Neural cell (in vitro differentiated cells): ENCODE data around the gene KCNT1. TPM values are rescaled to one million over a fixed set of nuclear protein-coding genes. Genes with fewer than 3 reads are reported as not detected.

Experiments used
- H2AFZ ChIP-seq: fragments of 200-600, 300-800 bp; sonication (generic), shearing (Covaris generic); 2 replicates; pipeline ENCODE4 v1.6.0; 2014; ENCODE audit warnings: low read depth, mild to moderate bottlenecking, antibody characterized with exemption, low read length, moderate library complexity
- H3F3A ChIP-seq: fragments of 200-600 bp; shearing (Covaris generic); 2 replicates; pipeline ENCODE4 v1.6.1; 2016; ENCODE audit warnings: mild to moderate bottlenecking, moderate library complexity, mixed read lengths, antibody characterized with exemption, low read length; ENCODE audit not compliant: insufficient read depth, poor library complexity, severe bottlenecking
- H3K27ac ChIP-seq: fragments of 200-600, 300-800 bp; sonication (generic), shearing (Covaris generic); 2 replicates; pipeline ENCODE4 v1.5.1; 2014; ENCODE audit warnings: mild to moderate bottlenecking, low read length, moderate library complexity
- H3K27me3 ChIP-seq: fragments of 300-800, 200-600 bp; sonication (generic), shearing (Covaris generic); 2 replicates; pipeline ENCODE4 v1.6.0; 2014; ENCODE audit warnings: mild to moderate bottlenecking, low read depth, low read length, moderate library complexity; ENCODE audit not compliant: insufficient read depth
- H3K36me3 ChIP-seq: fragments of 300-800, 200-600 bp; sonication (generic), shearing (Covaris generic); 2 replicates; pipeline ENCODE4 v1.5.1; 2014; ENCODE audit warnings: mild to moderate bottlenecking, antibody characterized with exemption, low read length, moderate library complexity; ENCODE audit not compliant: insufficient read depth
- H3K4me2 ChIP-seq: fragments of 300-800, 200-600 bp; sonication (generic), shearing (Covaris generic); 2 replicates; pipeline ENCODE4 v1.6.0; 2014; ENCODE audit warnings: mild to moderate bottlenecking, low read length
- H3K4me3 ChIP-seq: fragments of 300-800, 200-600 bp; sonication (generic), shearing (Covaris generic); 2 replicates; pipeline ENCODE4 v1.5.1; 2014; ENCODE audit warnings: mild to moderate bottlenecking, low read length, moderate library complexity
- H3K79me2 ChIP-seq: fragments of 200-600 bp; shearing (Covaris generic); replicated peaks from 2 replicates; pipeline ENCODE4 v1.6.0; 2014; ENCODE audit warnings: mild to moderate bottlenecking, low read length, moderate library complexity; ENCODE audit not compliant: insufficient read depth
- H3K9ac ChIP-seq: fragments of 300-800, 200-600 bp; sonication (generic), shearing (Covaris generic); 2 replicates; pipeline ENCODE4 v1.6.1; 2016; ENCODE audit warnings: mild to moderate bottlenecking, low read length, mixed read lengths
- H3K9me2 ChIP-seq: fragments of 200-600 bp; shearing (Covaris generic); 2 replicates; pipeline ENCODE4 v1.6.1; 2016; ENCODE audit warnings: mild to moderate bottlenecking, low read length, mixed read lengths; ENCODE audit not compliant: insufficient read depth
- H3K9me3 ChIP-seq: fragments of 200-600, 300-800 bp; sonication (generic), shearing (Covaris generic); 2 replicates; pipeline ENCODE4 v1.6.1; 2016; ENCODE audit warnings: mild to moderate bottlenecking, mixed run types, low read length, moderate library complexity, mixed read lengths
- H4K20me1 ChIP-seq: fragments of 200-600 bp; shearing (Covaris generic); 2 replicates; pipeline ENCODE4 v1.6.1; 2016; ENCODE audit warnings: mild to moderate bottlenecking, mixed run types; ENCODE audit not compliant: insufficient read depth
- EP300 ChIP-seq: fragments of 450-650 bp; conservative IDR thresholded peaks from 2 replicates; pipeline ENCODE4 v1.6.1; 2014; ENCODE audit warnings: antibody characterized with exemption, mild to moderate bottlenecking, moderate library complexity; ENCODE audit not compliant: poor library complexity, severe bottlenecking
- EZH2 ChIP-seq: fragments of 200-600, 300-800 bp; shearing (Covaris generic), sonication (generic); IDR thresholded peaks from 2 replicates; pipeline ENCODE4 v1.6.1; 2014; ENCODE audit warnings: antibody characterized with exemption, low read length, borderline replicate concordance, mild to moderate bottlenecking; ENCODE audit not compliant: insufficient read depth, poor library complexity, severe bottlenecking
- MXI1 ChIP-seq: fragments of 450-650 bp; conservative IDR thresholded peaks from 2 replicates; pipeline ENCODE4 v1.6.1; 2014; ENCODE audit warnings: antibody characterized with exemption, mild to moderate bottlenecking; ENCODE audit not compliant: poor library complexity, severe bottlenecking
- POLR2AphosphoS5 ChIP-seq: IDR thresholded peaks from 2 replicates; pipeline ENCODE4 v1.6.1; 2012
- RAD21 ChIP-seq: fragments of 450-650 bp; conservative IDR thresholded peaks from 2 replicates; pipeline ENCODE4 v1.6.1; 2014; ENCODE audit warnings: antibody characterized with exemption, mild to moderate bottlenecking, moderate library complexity
- SMC3 ChIP-seq: fragments of 450-650 bp; conservative IDR thresholded peaks from 2 replicates; pipeline ENCODE4 v1.6.1; 2014; ENCODE audit warnings: antibody characterized with exemption, mild to moderate bottlenecking, moderate library complexity; ENCODE audit not compliant: poor library complexity
- TAF1 ChIP-seq: IDR thresholded peaks from 2 replicates; pipeline ENCODE4 v1.6.1; 2012; ENCODE audit warnings: low read depth
- polyA plus RNA-seq: library from polyadenylated mRNA; depleted of rRNA; stranded (reverse); fragments of >200 nt; gene quantifications from 2 replicates; pipeline ENCODE4 v1.2.3, GENCODE V29; 2014
- TF ChIP-seq, protein P1 (sequence below): fragments of 450-650 bp; IDR thresholded peaks from 2 replicates; pipeline ENCODE4 v1.5.1; 2014; ENCODE audit warnings: antibody characterized with exemption, mild to moderate bottlenecking, moderate library complexity; ENCODE audit not compliant: poor library complexity, severe bottlenecking
- TF ChIP-seq, protein P2 (sequence below): IDR thresholded peaks from 2 replicates; pipeline ENCODE4 v1.6.1; 2012; ENCODE audit warnings: borderline replicate concordance

Gene KCNT1
- polyA plus RNA-seq, 1 donor from 2014 or later = 0.67 TPM

DNA sequence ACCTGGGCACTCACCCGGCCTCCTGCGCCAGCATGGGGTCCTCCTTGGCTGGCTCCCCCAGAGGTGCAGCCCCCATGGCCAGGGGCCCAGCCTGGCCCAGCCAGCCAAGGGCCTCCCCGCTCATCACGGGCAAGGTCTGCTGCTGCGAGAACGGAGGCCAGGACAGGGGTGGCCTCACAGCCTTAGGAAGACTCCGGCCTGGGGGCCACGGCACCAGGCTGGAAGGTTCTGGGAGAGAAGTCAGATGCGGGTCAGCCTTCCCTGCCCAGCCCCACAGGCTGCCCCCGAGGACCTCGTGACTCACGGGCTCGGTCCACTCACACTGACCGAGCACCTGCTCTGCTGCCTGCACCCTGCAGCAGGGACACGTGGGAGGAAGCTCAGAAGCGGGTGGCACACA is 6.9 kb upstream of the KCNT1 start:
- Histone ChIP-seq H3K9ac (no peak overlapping the region), H3K4me2 (no peak overlapping the region), H3K4me3 (no peak overlapping the region), H3K79me2 (no peaks in the 10 kb centered on the region), H3K27me3 (no peaks in the 10 kb centered on the region), H2AFZ (no peak overlapping the region), H3F3A (no peaks in the 10 kb centered on the region), H3K9me2 (no peaks in the 10 kb centered on the region), H3K27ac (no peak overlapping the region), H3K9me3 (no peaks in the 10 kb centered on the region), H4K20me1 (no peaks in the 10 kb centered on the region), H3K36me3 (no peaks in the 10 kb centered on the region)
- TF ChIP-seq RAD21 = no peak

DNA sequence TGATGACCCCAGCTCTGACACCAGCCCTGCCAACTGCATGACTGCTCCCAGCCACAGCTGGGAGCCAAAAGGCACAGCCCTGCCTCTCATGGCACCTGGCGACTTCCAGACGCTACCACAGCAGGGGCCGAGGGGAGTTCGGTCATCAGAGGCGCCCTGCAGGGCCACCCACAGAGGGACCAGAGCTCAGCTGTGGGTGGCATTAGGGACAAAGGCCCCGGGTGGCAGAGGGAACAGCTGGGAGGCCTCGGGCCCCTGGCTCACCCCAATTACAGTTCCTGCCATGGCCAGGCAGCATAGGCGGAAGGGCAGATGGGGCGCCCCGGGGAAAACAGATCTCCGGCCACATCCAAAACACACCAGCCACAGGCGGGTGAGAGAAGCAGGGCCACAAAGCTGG is 6.3 kb upstream of the KCNT1 start:
- Histone ChIP-seq H3K9ac (no peak overlapping the region), H3K4me2 (no peak overlapping the region), H3K36me3 (no peaks in the 10 kb centered on the region), H3K9me2 (no peaks in the 10 kb centered on the region), H3K27ac (no peak overlapping the region), H3K4me3 (no peak overlapping the region), H4K20me1 (no peaks in the 10 kb centered on the region), H3K79me2 (no peaks in the 10 kb centered on the region), H2AFZ (no peak overlapping the region), H3K27me3 (no peaks in the 10 kb centered on the region), H3K9me3 (no peaks in the 10 kb centered on the region), H3F3A (no peaks in the 10 kb centered on the region)
- TF ChIP-seq POLR2AphosphoS5 = no peak
- TF ChIP-seq EP300 = no peak
- TF ChIP-seq SMC3 = no peak
- no peak for TF ChIP-seq TAF1
- TF ChIP-seq, protein P1, sequence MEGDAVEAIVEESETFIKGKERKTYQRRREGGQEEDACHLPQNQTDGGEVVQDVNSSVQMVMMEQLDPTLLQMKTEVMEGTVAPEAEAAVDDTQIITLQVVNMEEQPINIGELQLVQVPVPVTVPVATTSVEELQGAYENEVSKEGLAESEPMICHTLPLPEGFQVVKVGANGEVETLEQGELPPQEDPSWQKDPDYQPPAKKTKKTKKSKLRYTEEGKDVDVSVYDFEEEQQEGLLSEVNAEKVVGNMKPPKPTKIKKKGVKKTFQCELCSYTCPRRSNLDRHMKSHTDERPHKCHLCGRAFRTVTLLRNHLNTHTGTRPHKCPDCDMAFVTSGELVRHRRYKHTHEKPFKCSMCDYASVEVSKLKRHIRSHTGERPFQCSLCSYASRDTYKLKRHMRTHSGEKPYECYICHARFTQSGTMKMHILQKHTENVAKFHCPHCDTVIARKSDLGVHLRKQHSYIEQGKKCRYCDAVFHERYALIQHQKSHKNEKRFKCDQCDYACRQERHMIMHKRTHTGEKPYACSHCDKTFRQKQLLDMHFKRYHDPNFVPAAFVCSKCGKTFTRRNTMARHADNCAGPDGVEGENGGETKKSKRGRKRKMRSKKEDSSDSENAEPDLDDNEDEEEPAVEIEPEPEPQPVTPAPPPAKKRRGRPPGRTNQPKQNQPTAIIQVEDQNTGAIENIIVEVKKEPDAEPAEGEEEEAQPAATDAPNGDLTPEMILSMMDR = no peak
- no peak for TF ChIP-seq RAD21
- no peak for TF ChIP-seq MXI1
- TF ChIP-seq, protein P2, sequence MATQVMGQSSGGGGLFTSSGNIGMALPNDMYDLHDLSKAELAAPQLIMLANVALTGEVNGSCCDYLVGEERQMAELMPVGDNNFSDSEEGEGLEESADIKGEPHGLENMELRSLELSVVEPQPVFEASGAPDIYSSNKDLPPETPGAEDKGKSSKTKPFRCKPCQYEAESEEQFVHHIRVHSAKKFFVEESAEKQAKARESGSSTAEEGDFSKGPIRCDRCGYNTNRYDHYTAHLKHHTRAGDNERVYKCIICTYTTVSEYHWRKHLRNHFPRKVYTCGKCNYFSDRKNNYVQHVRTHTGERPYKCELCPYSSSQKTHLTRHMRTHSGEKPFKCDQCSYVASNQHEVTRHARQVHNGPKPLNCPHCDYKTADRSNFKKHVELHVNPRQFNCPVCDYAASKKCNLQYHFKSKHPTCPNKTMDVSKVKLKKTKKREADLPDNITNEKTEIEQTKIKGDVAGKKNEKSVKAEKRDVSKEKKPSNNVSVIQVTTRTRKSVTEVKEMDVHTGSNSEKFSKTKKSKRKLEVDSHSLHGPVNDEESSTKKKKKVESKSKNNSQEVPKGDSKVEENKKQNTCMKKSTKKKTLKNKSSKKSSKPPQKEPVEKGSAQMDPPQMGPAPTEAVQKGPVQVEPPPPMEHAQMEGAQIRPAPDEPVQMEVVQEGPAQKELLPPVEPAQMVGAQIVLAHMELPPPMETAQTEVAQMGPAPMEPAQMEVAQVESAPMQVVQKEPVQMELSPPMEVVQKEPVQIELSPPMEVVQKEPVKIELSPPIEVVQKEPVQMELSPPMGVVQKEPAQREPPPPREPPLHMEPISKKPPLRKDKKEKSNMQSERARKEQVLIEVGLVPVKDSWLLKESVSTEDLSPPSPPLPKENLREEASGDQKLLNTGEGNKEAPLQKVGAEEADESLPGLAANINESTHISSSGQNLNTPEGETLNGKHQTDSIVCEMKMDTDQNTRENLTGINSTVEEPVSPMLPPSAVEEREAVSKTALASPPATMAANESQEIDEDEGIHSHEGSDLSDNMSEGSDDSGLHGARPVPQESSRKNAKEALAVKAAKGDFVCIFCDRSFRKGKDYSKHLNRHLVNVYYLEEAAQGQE = no peak
- no peak for TF ChIP-seq EZH2

DNA sequence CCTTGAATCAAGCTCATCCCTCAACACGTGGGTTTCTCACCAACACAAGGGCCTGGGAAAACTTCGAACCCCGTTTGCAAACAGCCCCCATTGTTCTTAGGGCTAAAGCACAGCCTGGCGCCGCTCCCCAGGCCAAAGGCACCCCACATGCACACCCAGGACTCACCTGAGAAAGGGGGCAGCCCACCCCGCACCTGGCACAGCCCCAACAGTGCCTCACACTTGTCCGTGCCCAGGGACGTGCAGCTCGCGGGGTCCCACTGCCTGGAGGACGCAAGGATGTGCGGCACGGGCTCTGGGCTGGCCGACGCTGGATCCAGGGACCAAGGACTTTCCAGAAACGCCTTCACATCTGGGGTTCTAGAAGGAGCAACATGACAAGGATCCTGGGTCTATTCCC is 5.5 kb upstream of the KCNT1 start:
- Histone ChIP-seq H4K20me1 (no peaks in the 10 kb centered on the region), H3K4me3 (no peak overlapping the region), H3K27ac (no peak overlapping the region), H2AFZ (no peak overlapping the region), H3K27me3 (no peaks in the 10 kb centered on the region), H3K9ac (no peak overlapping the region), H3K36me3 (no peaks in the 10 kb centered on the region), H3K9me3 (no peaks in the 10 kb centered on the region), H3K9me2 (no peaks in the 10 kb centered on the region), H3K79me2 (no peaks in the 10 kb centered on the region), H3F3A (no peaks in the 10 kb centered on the region), H3K4me2 (no peak overlapping the region)
- TF ChIP-seq MXI1 = no peak
- no peak for TF ChIP-seq SMC3
- TF ChIP-seq EP300 = no peak
- no peak for TF ChIP-seq RAD21
- TF ChIP-seq, protein P1 = no peak
- no peak for TF ChIP-seq POLR2AphosphoS5
- TF ChIP-seq, protein P2 = no peak
- TF ChIP-seq TAF1 = no peak
